Thyroid gland (tissue), 4 donors: ENCODE measurements around the gene SORCS2. TPM values are rescaled to one million over a fixed set of nuclear protein-coding genes. Genes with fewer than 3 reads are reported as not detected.

Experiments
- DNase-seq, 2 donors: peaks; one replicate each; pipeline ENCODE4 v3.0.0-alpha.2; 2019
- H3K27ac ChIP-seq, 3 donors: fragments of 200-600 bp; sonication (generic); 1 replicate in 2 of 3; 2 replicates in 1 of 3; pipeline ENCODE4 v1.5.1; 2016 to 2019; ENCODE audit warnings: mild to moderate bottlenecking in 1 of 3, moderate library complexity in 1 of 3
- H3K27me3 ChIP-seq: fragments of 200-600 bp; sonication (generic); one replicate; pipeline ENCODE4 v1.5.1; 2019
- H3K36me3 ChIP-seq, 2 donors: fragments of 200-600 bp; sonication (generic); one replicate each; pipeline ENCODE4 v1.5.1; 2016 to 2019
- H3K4me1 ChIP-seq, 2 donors: fragments of 200-600 bp; sonication (generic); one replicate each; pipeline ENCODE4 v1.5.1; 2017 to 2019
- H3K4me3 ChIP-seq, 3 donors: fragments of 200-600 bp; sonication (generic); replicated peaks in 1 of 3; 1 replicate in 2 of 3; 2 replicates in 1 of 3; pipeline ENCODE4 v1.5.1; 2016; ENCODE audit warnings: mild to moderate bottlenecking in 1 of 3
- H3K9me3 ChIP-seq: fragments of 200-600 bp; sonication (generic); one replicate; pipeline ENCODE4 v1.5.1; 2017
- POLR2A ChIP-seq, 2 donors: fragments of 450-650 bp; IDR thresholded peaks; one replicate each; pipeline ENCODE4 v1.6.1; 2017; ENCODE audit warnings: antibody characterized with exemption in 2 of 2, mild to moderate bottlenecking in 2 of 2, moderate library complexity in 1 of 2
- WGBS, 2 donors: methylation state at CpG; one replicate each; pipeline ENCODE4 v1.1.5; 2017; 5-methylcytosine and 5-hydroxymethylcytosine counted together
- intact Hi-C: fragments of 100-400 bp; cut with DNase I; formaldehyde crosslinking; loops from one replicate; pipeline ENCODE4 v1.15.1; 2023
- total RNA-seq, 4 donors: library from RNA; depleted of rRNA; stranded (reverse); fragments of >200 nt; gene quantifications; one replicate each; pipeline ENCODE4 v1.2.3, GENCODE V29; 2016
- TF ChIP-seq, protein P1 (sequence below), 6 experiments: fragments of 200-600 bp in 3 of 6; fragments of 450-650 bp in 3 of 6; sonication (generic) in 3 of 6; IDR thresholded peaks; one replicate each; pipeline ENCODE4 v1.5.1; 2016 to 2019; ENCODE audit warnings: antibody characterized with exemption in 6 of 6, mild to moderate bottlenecking in 2 of 6, inconsistent platforms in 1 of 6, moderate library complexity in 1 of 6

Gene SORCS2
- total RNA-seq, 4 donors from 2014 or later, result 1.7 to 13.6 (median 3.6) TPM

DNA sequence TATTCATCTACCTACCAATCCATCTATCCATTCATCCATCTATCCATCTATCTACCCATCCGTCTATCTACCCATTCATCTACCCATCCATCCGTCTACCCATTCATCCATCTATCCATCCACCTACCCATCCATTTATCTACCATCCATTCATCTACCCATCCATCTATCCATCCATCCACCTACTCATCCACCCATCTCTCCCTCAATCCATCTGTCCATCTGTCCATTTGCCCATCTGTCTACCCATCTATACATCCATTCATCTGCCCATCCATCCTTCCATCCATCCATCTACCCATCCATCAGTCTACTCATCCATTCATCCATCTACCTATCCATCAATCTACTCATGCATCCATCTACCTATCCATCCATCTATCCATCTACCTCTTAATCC is 369.2 kb downstream of the SORCS2 start:
- no peak for TF ChIP-seq POLR2A (IDR thresholded peaks at IDR 0.05)
- TF ChIP-seq, protein P1, sequence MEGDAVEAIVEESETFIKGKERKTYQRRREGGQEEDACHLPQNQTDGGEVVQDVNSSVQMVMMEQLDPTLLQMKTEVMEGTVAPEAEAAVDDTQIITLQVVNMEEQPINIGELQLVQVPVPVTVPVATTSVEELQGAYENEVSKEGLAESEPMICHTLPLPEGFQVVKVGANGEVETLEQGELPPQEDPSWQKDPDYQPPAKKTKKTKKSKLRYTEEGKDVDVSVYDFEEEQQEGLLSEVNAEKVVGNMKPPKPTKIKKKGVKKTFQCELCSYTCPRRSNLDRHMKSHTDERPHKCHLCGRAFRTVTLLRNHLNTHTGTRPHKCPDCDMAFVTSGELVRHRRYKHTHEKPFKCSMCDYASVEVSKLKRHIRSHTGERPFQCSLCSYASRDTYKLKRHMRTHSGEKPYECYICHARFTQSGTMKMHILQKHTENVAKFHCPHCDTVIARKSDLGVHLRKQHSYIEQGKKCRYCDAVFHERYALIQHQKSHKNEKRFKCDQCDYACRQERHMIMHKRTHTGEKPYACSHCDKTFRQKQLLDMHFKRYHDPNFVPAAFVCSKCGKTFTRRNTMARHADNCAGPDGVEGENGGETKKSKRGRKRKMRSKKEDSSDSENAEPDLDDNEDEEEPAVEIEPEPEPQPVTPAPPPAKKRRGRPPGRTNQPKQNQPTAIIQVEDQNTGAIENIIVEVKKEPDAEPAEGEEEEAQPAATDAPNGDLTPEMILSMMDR (IDR thresholded peaks at IDR 0.05), result no peak
- Histone ChIP-seq H3K9me3 (no peaks in the 10 kb centered on the region), H3K36me3 (no peaks in the 10 kb centered on the region), H3K27me3 (no peaks in the 10 kb centered on the region), H3K4me3 (no peak overlapping the region), H3K27ac (no peak overlapping the region), H3K4me1 (no peaks in the 10 kb centered on the region)
- 75 to 90% methylated on average over 2 of the region's 2 CpGs for WGBS, 2 donors
- no peak for DNase-seq
- intact Hi-C loops, result no loop called here

DNA sequence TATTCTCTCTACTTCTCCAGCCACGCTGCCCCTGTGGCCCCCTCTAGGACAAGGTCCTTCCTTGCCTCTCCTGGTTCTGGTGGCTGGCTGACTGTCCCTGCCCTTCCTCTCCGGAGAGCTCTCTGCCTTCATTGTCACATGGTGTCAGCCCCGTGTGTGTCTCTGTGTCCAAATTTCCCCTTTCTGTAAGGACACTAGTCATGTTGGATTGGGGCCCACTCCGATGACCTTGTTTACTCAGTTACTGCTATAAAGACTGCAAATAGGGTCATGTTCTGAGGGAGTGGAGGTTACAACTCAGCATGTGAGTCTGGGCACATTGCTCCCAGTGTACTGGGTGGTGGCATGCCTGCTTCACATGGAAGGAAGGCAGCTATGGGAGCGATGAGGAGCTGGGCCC is 371.9 kb downstream of the SORCS2 start:
- intact Hi-C loops, result no loop called here
- H3K36me3 ChIP-seq, result no peaks in the 10 kb centered on the region
- H3K4me3 ChIP-seq, result no peak overlapping the region
- no peak for TF ChIP-seq POLR2A (IDR thresholded peaks at IDR 0.05)
- TF ChIP-seq, protein P1 (IDR thresholded peaks at IDR 0.05), result no peak
- no peak overlapping the region for H3K27ac ChIP-seq
- H3K27me3 ChIP-seq, result no peaks in the 10 kb centered on the region
- no peaks in the 10 kb centered on the region for H3K4me1 ChIP-seq
- DNase-seq, result no peak
- 72 to 74% methylated on average over 4 to 5 of the region's 5 CpGs for WGBS, 2 donors
- H3K9me3 ChIP-seq, result no peaks in the 10 kb centered on the region

DNA sequence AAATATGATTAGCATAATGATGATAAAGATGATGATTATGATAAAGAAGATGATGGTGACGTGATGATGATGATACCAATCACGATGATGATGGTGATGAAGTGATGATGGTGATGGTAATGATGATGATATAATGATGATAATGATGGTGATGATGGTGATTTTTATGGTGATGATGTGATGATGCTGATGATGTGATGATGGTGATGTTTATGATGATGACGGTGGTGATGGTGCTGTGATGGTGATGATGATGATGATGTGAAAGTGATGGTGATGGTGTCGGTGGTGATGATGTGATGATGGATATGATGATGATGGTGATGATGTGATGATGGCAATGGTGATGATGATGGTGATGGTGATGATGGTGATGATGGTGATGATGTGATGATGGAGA is 373.1 kb downstream of the SORCS2 start:
- no peak for TF ChIP-seq POLR2A (IDR thresholded peaks at IDR 0.05)
- TF ChIP-seq, protein P1 (IDR thresholded peaks at IDR 0.05), result no peak
- DNase-seq, result no peak
- Histone ChIP-seq H3K4me3 (no peak overlapping the region), H3K9me3 (no peaks in the 10 kb centered on the region), H3K4me1 (no peaks in the 10 kb centered on the region), H3K27ac (no peak overlapping the region), H3K27me3 (no peaks in the 10 kb centered on the region), H3K36me3 (no peaks in the 10 kb centered on the region)
- WGBS, 2 donors, result 92 to 95% methylated on average over 4 of the region's 4 CpGs
- intact Hi-C loops, result no loop called here

DNA sequence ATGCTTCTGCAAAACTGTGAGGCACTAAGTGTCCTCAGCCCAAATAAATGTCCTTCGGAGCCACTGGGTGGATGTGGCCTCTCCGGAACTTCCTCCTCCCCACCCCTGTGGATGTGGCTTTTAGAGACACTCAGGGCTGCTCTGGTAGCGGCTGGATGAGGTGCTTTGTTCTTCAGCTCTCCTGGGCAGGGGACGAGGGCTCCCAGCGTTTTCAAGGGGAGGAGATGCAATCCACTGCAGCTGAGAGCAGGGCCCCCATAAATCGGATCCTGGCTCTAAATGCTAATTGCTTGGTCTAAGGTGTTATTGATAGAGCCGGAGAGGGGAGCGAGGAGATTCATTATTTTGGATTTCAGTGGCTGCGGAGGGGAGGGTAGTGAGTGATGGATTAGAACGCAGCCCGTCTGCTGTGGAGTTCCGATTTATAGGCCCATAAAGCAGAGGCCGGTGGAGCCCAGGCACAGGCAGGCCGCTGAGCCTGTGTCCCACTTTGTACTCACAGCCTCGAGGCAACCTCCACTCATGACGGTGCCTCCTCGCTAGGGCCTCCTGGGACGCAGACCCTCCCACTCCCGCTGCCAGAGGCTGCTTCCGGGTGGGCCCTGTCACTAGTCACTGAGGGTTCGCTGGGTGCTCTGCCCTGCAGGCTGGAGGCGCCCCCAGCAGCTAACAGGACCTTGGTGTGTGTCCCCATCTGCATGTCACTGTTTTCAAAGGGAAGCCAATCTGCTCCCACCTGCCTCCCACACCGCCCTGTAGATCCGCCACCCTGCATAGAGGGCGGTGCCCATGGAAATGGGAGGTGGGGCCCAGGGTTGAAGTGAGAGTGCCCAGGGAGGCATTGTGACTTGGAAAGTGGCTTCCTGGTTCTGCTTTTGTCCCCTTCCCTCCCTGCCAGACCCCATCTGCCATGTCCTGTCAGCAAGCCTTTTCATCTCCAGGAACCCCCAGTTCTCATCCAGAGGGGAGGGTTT is 377.8 kb downstream of the SORCS2 start:
- no peak for DNase-seq
- H3K9me3 ChIP-seq, result no peaks in the 10 kb centered on the region
- H3K4me1 ChIP-seq, result no peaks in the 10 kb centered on the region
- TF ChIP-seq, protein P1 (IDR thresholded peaks at IDR 0.05), result no peak
- TF ChIP-seq POLR2A (IDR thresholded peaks at IDR 0.05), result no peak
- intact Hi-C loops, result no loop called here
- no peak overlapping the region for H3K27ac ChIP-seq
- 74 to 85% methylated on average over 20 to 23 of the region's 25 CpGs for WGBS, 2 donors
- no peaks in the 10 kb centered on the region for H3K36me3 ChIP-seq
- H3K27me3 ChIP-seq, result no peaks in the 10 kb centered on the region
- H3K4me3 ChIP-seq, result no peak overlapping the region

DNA sequence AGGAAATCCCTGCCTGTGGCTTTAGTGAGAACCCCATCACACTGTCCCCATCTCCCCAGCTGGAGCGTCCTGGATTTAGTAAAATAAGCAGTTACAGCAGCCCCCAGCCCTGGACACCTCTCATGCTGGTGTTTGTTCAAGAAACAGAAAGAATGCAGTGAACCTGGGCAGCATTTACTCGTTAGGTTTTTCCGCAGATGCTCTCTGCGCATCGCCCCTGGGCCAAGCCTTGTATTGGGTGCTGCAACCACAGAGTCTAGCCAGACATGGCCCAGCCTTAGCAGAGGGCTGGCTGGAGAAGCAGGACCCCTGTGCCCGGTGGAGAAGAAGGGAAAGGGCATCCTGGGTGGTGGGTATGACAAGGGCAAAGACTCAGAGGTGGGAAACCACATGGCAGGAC is 378.7 kb downstream of the SORCS2 start:
- Histone ChIP-seq H3K4me1 (no peaks in the 10 kb centered on the region), H3K27ac (no peak overlapping the region), H3K27me3 (no peaks in the 10 kb centered on the region), H3K9me3 (no peaks in the 10 kb centered on the region), H3K4me3 (no peak overlapping the region), H3K36me3 (no peaks in the 10 kb centered on the region)
- 69 to 82% methylated on average over 6 of the region's 6 CpGs for WGBS, 2 donors
- DNase-seq, result no peak
- no peak for TF ChIP-seq POLR2A (IDR thresholded peaks at IDR 0.05)
- TF ChIP-seq, protein P1 (IDR thresholded peaks at IDR 0.05), result no peak
- intact Hi-C loops, result no loop called here
